Measurements from ENCODE around the gene CCDC170.

DNA sequence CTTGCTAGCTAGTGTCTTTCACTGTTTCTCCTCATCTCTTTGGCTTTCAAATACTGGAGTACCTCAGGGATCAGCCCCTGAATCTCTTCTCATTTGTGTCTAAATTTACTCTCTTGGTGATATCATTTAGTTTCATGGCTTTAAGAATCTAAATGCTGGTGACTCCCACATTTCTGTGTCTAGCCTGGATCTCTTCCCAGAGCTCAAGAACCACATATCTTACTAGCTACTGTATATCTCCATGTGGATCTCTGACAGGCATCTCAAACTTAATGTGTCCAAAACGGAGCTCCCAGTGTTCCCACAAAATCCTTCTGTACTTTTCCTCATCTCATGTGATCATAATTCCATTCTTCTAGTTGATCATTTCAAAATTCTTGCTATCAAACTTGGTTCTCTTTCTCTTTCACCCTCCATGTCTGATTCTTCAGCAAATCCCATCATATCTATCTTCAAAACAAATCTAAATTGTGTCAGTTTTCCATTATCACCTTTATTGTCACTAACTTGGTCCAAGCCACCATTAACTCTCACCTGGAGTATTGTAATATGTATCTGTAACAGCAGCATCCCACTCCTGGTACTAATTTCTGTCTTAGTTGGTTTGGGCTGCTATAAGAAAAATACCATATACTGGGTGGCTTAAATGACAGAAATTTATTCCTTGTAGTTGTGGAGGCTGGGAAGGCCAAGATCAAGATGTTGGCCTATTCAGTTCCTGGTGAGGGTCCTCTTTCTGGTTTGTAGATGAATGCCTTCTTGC, 45.9 kb downstream of the CCDC170 start:
- TF ChIP-seq, protein P1, sequence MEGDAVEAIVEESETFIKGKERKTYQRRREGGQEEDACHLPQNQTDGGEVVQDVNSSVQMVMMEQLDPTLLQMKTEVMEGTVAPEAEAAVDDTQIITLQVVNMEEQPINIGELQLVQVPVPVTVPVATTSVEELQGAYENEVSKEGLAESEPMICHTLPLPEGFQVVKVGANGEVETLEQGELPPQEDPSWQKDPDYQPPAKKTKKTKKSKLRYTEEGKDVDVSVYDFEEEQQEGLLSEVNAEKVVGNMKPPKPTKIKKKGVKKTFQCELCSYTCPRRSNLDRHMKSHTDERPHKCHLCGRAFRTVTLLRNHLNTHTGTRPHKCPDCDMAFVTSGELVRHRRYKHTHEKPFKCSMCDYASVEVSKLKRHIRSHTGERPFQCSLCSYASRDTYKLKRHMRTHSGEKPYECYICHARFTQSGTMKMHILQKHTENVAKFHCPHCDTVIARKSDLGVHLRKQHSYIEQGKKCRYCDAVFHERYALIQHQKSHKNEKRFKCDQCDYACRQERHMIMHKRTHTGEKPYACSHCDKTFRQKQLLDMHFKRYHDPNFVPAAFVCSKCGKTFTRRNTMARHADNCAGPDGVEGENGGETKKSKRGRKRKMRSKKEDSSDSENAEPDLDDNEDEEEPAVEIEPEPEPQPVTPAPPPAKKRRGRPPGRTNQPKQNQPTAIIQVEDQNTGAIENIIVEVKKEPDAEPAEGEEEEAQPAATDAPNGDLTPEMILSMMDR (conservative IDR thresholded peaks at IDR 0.05 in 1 of 2, IDR thresholded peaks at IDR 0.05 in 1 of 2; ENCODE audit: low read depth in 1 of 2, low read length in 2 of 2) = no peak
- TF ChIP-seq EZH2 (IDR thresholded peaks at IDR 0.05; ENCODE audit: low read length, missing control alignments) = no peak
